NCI-H1417 treated with DMSO at 0.1 percent for 48 hours (cell line): Measurements from ENCODE around the gene OGFRL1.

Experiments used
- DNase-seq: peaks from one replicate; lab custom pipeline; 2025; lab: John Stamatoyannopoulos, UW

The OGFRL1 gene

GRCh38 chr6:71287038-71287437 is 1.6 kb upstream of the OGFRL1 start:
- DNase-seq = no peak

GRCh38 chr6:71287926-71288227 is 734 bp upstream of the OGFRL1 start:
- no peak for DNase-seq

- no peak for DNase-seq
These were observed 609 bp downstream of the OGFRL1 start for GRCh38 chr6:71289039-71289801.

GRCh38 chr6:71289802-71290175 is 1.2 kb downstream of the OGFRL1 start:
- DNase-seq = no peak

- no peak for DNase-seq
These were observed 2.0 kb downstream of the OGFRL1 start for GRCh38 chr6:71290611-71291010.

GRCh38 chr6:71292001-71292400 is 3.4 kb downstream of the OGFRL1 start:
- DNase-seq = no peak

GRCh38 chr6:71294121-71294523 is 5.5 kb downstream of the OGFRL1 start:
- DNase-seq = no peak

GRCh38 chr6:71298459-71298858 is 9.8 kb downstream of the OGFRL1 start:
- DNase-seq = no peak

- DNase-seq = no peak
These were observed 11.2 kb downstream of the OGFRL1 start for GRCh38 chr6:71299541-71300470.

GRCh38 chr6:71300561-71301168 is 12.1 kb downstream of the OGFRL1 start:
- DNase-seq = no peak

GRCh38 chr6:71301546-71301945 is 12.9 kb downstream of the OGFRL1 start:
- no peak for DNase-seq

- DNase-seq = no peak
These were observed 21.0 kb downstream of the OGFRL1 start for GRCh38 chr6:71309656-71310055.

GRCh38 chr6:71310261-71310660 is 21.6 kb downstream of the OGFRL1 start:
- DNase-seq = no peak

GRCh38 chr6:71312089-71312488 is 23.5 kb downstream of the OGFRL1 start:
- DNase-seq = no peak

GRCh38 chr6:71317441-71317840 is 28.8 kb downstream of the OGFRL1 start:
- DNase-seq = no peak

- no peak for DNase-seq
These were observed 31.4 kb downstream of the OGFRL1 start for GRCh38 chr6:71320041-71320440.

- DNase-seq = no peak
These were observed 32.7 kb downstream of the OGFRL1 start for GRCh38 chr6:71321314-71321713.

- DNase-seq = no peak
These were observed 35.7 kb downstream of the OGFRL1 start for GRCh38 chr6:71324194-71324785.

GRCh38 chr6:71326611-71327010 is 38.0 kb downstream of the OGFRL1 start:
- DNase-seq = no peak

- no peak for DNase-seq
These were observed 41.9 kb downstream of the OGFRL1 start for GRCh38 chr6:71330501-71330900.

- no peak for DNase-seq
These were observed 43.4 kb downstream of the OGFRL1 start for GRCh38 chr6:71332012-71332411.

- no peak for DNase-seq
These were observed 44.4 kb downstream of the OGFRL1 start for GRCh38 chr6:71333050-71333449.

- no peak for DNase-seq
These were observed 45.1 kb downstream of the OGFRL1 start for GRCh38 chr6:71333697-71334096.
